Middle frontal gyrus (tissue), 1 donor: Measurements from ENCODE around the gene SLC28A3.
"Not testable (repeated sequence)": the region's sequence is repeated elsewhere in the genome, so short reads cannot be mapped to it uniquely, and the experiment has no call there.

Source experiments
- DNase-seq: peaks from one replicate; pipeline ENCODE4 v3.0.0-alpha.2; 2015; ENCODE audit warnings: low spot score; ENCODE audit errors: extremely low spot score

Gene SLC28A3

GRCh38 chr9:84340535-84340934 is at the start of gene SLC28A3:
Gene SLC28A3 (minus strand): TSS chr9:84340758. CDS start chr9:84340633, 125 bp downstream.
- no peak for DNase-seq

GRCh38 chr9:84390254-84390653 is 49.7 kb upstream of the SLC28A3 start:
- not testable (repeated sequence) for DNase-seq

GRCh38 chr9:84387821-84388220 is 47.3 kb upstream of the SLC28A3 start:
- DNase-seq: no peak

- DNase-seq: no peak
Observed at GRCh38 chr9:84386753-84387152, 46.2 kb upstream of the SLC28A3 start.

- no peak for DNase-seq
Observed at GRCh38 chr9:84385386-84386040, 45.0 kb upstream of the SLC28A3 start.

- DNase-seq: no peak
Observed at GRCh38 chr9:84384617-84385016, 44.1 kb upstream of the SLC28A3 start.

GRCh38 chr9:84383178-84383577 is 42.6 kb upstream of the SLC28A3 start:
- no peak for DNase-seq

GRCh38 chr9:84382720-84383119 is 42.2 kb upstream of the SLC28A3 start:
- no peak for DNase-seq

- no peak for DNase-seq
Observed at GRCh38 chr9:84381508-84381907, 41.0 kb upstream of the SLC28A3 start.

GRCh38 chr9:84379740-84380139 is 39.2 kb upstream of the SLC28A3 start:
- no peak for DNase-seq

- DNase-seq: no peak
Observed at GRCh38 chr9:84375954-84376353, 35.4 kb upstream of the SLC28A3 start.

GRCh38 chr9:84374516-84374915 is 34.0 kb upstream of the SLC28A3 start:
- DNase-seq: no peak

- no peak for DNase-seq
Observed at GRCh38 chr9:84374013-84374412, 33.5 kb upstream of the SLC28A3 start.

- no peak for DNase-seq
Observed at GRCh38 chr9:84371737-84372136, 31.2 kb upstream of the SLC28A3 start.

GRCh38 chr9:84368601-84369000 is 28.0 kb upstream of the SLC28A3 start:
- no peak for DNase-seq

GRCh38 chr9:84367726-84368125 is 27.2 kb upstream of the SLC28A3 start:
- DNase-seq: not testable (repeated sequence)

- DNase-seq: no peak
Observed at GRCh38 chr9:84366683-84367082, 26.1 kb upstream of the SLC28A3 start.

- not testable (repeated sequence) for DNase-seq
Observed at GRCh38 chr9:84364894-84365490, 24.4 kb upstream of the SLC28A3 start.

GRCh38 chr9:84361645-84362044 is 21.1 kb upstream of the SLC28A3 start:
- no peak for DNase-seq

GRCh38 chr9:84357275-84357674 is 16.7 kb upstream of the SLC28A3 start:
- no peak for DNase-seq

- no peak for DNase-seq
Observed at GRCh38 chr9:84354035-84354434, 13.5 kb upstream of the SLC28A3 start.

- no peak for DNase-seq
Observed at GRCh38 chr9:84349671-84350070, 9.1 kb upstream of the SLC28A3 start.

- no peak for DNase-seq
Observed at GRCh38 chr9:84343111-84343521, 2.6 kb upstream of the SLC28A3 start.
